Measurements from ENCODE around the gene GRAMD1B. TPM values are rescaled to one million over a fixed set of nuclear protein-coding genes. Genes with fewer than 3 reads are reported as not detected.

GRAMD1B gene
- total RNA-seq, 4 donors from 2014 or later: 0.08 to 0.64 (median 0.42) TPM

- Histone ChIP-seq H3K4me3 (no peak overlapping the region), H3K36me3 (no peaks in the 10 kb centered on the region), H3K9me3 (no peaks in the 10 kb centered on the region), H3K27me3 (no peaks in the 10 kb centered on the region), H3K4me1 (no peaks in the 10 kb centered on the region), H3K27ac (no peak overlapping the region)
- no peak for TF ChIP-seq POLR2AphosphoS5 (IDR thresholded peaks at IDR 0.05)
- no peak for TF ChIP-seq POLR2A (IDR thresholded peaks at IDR 0.05)
- no peak for DNase-seq (ENCODE audit: low spot score in 2 of 2)
- WGBS: 100% methylated on average over 2 of the region's 2 CpGs
Observed at GRCh38 chr11:123597859-123598258, 167.8 kb downstream of the GRAMD1B start.

- H3K27me3 ChIP-seq: no peaks in the 10 kb centered on the region
- H3K4me1 ChIP-seq: no peaks in the 10 kb centered on the region
- H3K4me3 ChIP-seq: no peak overlapping the region
- WGBS: 77% methylated on average over 4 of the region's 4 CpGs
- no peak overlapping the region for H3K27ac ChIP-seq
- H3K36me3 ChIP-seq: no peaks in the 10 kb centered on the region
- no peak for DNase-seq (ENCODE audit: low spot score in 2 of 2)
- no peaks in the 10 kb centered on the region for H3K9me3 ChIP-seq
- TF ChIP-seq POLR2A (IDR thresholded peaks at IDR 0.05): no peak
- TF ChIP-seq POLR2AphosphoS5 (IDR thresholded peaks at IDR 0.05): no peak
- no peak for TF ChIP-seq CTCF (IDR thresholded peaks at IDR 0.05)
- no peak for TF ChIP-seq EP300 (IDR thresholded peaks at IDR 0.05)
Observed at GRCh38 chr11:123601136-123601535, 171.1 kb downstream of the GRAMD1B start.

GRCh38 chr11:123601743-123602142 is 171.7 kb downstream of the GRAMD1B start:
- H3K9me3 ChIP-seq: no peaks in the 10 kb centered on the region
- no peak overlapping the region for H3K4me3 ChIP-seq
- H3K27ac ChIP-seq: no peak overlapping the region
- H3K27me3 ChIP-seq: no peaks in the 10 kb centered on the region
- 64% methylated on average over 4 of the region's 4 CpGs for WGBS
- H3K36me3 ChIP-seq: no peaks in the 10 kb centered on the region
- H3K4me1 ChIP-seq: no peaks in the 10 kb centered on the region
- no peak for DNase-seq (ENCODE audit: low spot score in 2 of 2)
- TF ChIP-seq EP300 (IDR thresholded peaks at IDR 0.05) (no peak), POLR2AphosphoS5 (IDR thresholded peaks at IDR 0.05) (no peak), POLR2A (IDR thresholded peaks at IDR 0.05) (no peak), CTCF (IDR thresholded peaks at IDR 0.05) (no peak)

GRCh38 chr11:123603666-123604065 is 173.6 kb downstream of the GRAMD1B start:
- no peak for TF ChIP-seq POLR2A (IDR thresholded peaks at IDR 0.05)
- no peak for TF ChIP-seq POLR2AphosphoS5 (IDR thresholded peaks at IDR 0.05)
- no peak for TF ChIP-seq CTCF (IDR thresholded peaks at IDR 0.05)
- TF ChIP-seq EP300 (IDR thresholded peaks at IDR 0.05): no peak
- H3K9me3 ChIP-seq: no peaks in the 10 kb centered on the region
- H3K4me1 ChIP-seq: no peaks in the 10 kb centered on the region
- DNase-seq (ENCODE audit: low spot score in 2 of 2): no peak
- H3K27ac ChIP-seq: no peak overlapping the region
- H3K27me3 ChIP-seq: no peaks in the 10 kb centered on the region
- no peak overlapping the region for H3K4me3 ChIP-seq
- 85% methylated on average over 4 of the region's 4 CpGs for WGBS
- H3K36me3 ChIP-seq: peaks cover 4% of the 10 kb centered on the region

- WGBS: no CpG with 5 or more reads among the region's 1 CpG
- no peaks in the 10 kb centered on the region for H3K4me1 ChIP-seq
- no peak overlapping the region for H3K27ac ChIP-seq
- peaks cover 12% of the 10 kb centered on the region for H3K36me3 ChIP-seq
- TF ChIP-seq POLR2A (IDR thresholded peaks at IDR 0.05) (no peak), POLR2AphosphoS5 (IDR thresholded peaks at IDR 0.05) (no peak), EP300 (IDR thresholded peaks at IDR 0.05) (no peak), CTCF (IDR thresholded peaks at IDR 0.05) (no peak)
- DNase-seq (ENCODE audit: low spot score in 2 of 2): no peak
- no peak overlapping the region for H3K4me3 ChIP-seq
- no peaks in the 10 kb centered on the region for H3K9me3 ChIP-seq
- no peaks in the 10 kb centered on the region for H3K27me3 ChIP-seq
Observed at GRCh38 chr11:123607781-123608180, 177.7 kb downstream of the GRAMD1B start.

GRCh38 chr11:123608371-123608770 is 178.3 kb downstream of the GRAMD1B start:
- 87% methylated on average over 9 of the region's 9 CpGs for WGBS
- Histone ChIP-seq H3K27me3 (no peaks in the 10 kb centered on the region), H3K36me3 (peaks cover 12% of the 10 kb centered on the region), H3K4me3 (no peak overlapping the region), H3K9me3 (no peaks in the 10 kb centered on the region), H3K4me1 (no peaks in the 10 kb centered on the region), H3K27ac (no peak overlapping the region)
- DNase-seq (ENCODE audit: low spot score in 2 of 2): no peak
- TF ChIP-seq EP300 (IDR thresholded peaks at IDR 0.05) (no peak), POLR2A (IDR thresholded peaks at IDR 0.05) (no peak), CTCF (IDR thresholded peaks at IDR 0.05) (no peak)

Measured in suprapubic skin (tissue), 4 donors.